Mesendoderm (in vitro differentiated cells): ENCODE measurements around the gene SPARCL1. TPM values are rescaled to one million over a fixed set of nuclear protein-coding genes. Genes with fewer than 3 reads are reported as not detected.
"Not testable (repeated sequence)": the region's sequence is repeated elsewhere in the genome, so short reads cannot be mapped to it uniquely, and the experiment has no call there.

Experiments
- DNase-seq: peaks from one replicate; pipeline ENCODE4 v3.0.0; 2013
- H2AK5ac ChIP-seq: 2 replicates; pipeline ENCODE4 v1.6.1; 2013; ENCODE audit warnings: low read length, inconsistent platforms
- H2BK120ac ChIP-seq: 2 replicates; pipeline ENCODE4 v1.6.1; 2013; ENCODE audit warnings: low read depth, mild to moderate bottlenecking, low read length, moderate library complexity, mixed read lengths
- H2BK15ac ChIP-seq: replicated peaks from 2 replicates; pipeline ENCODE4 v1.6.1; 2013; ENCODE audit warnings: low read depth, mild to moderate bottlenecking, moderate library complexity
- H2BK5ac ChIP-seq: 2 replicates; pipeline ENCODE4 v1.6.1; 2013; ENCODE audit warnings: low read length, inconsistent platforms
- H3K18ac ChIP-seq: 2 replicates; pipeline ENCODE4 v1.6.1; 2013; ENCODE audit warnings: mild to moderate bottlenecking, low read length, mixed read lengths
- H3K23ac ChIP-seq: one replicate; pipeline ENCODE4 v1.6.1; 2013; ENCODE audit warnings: low read length
- H3K27ac ChIP-seq: 2 replicates; pipeline ENCODE4 v1.5.1; 2013; ENCODE audit warnings: low read depth, mild to moderate bottlenecking, inconsistent platforms, low read length, moderate library complexity
- H3K27me3 ChIP-seq: 2 replicates; pipeline ENCODE4 v1.6.1; 2013; ENCODE audit warnings: low read length, control low read depth, mild to moderate bottlenecking, inconsistent platforms; ENCODE audit not compliant: insufficient read depth, poor library complexity
- H3K36me3 ChIP-seq: 2 replicates; pipeline ENCODE4 v1.6.1; 2013; ENCODE audit warnings: low read length, inconsistent platforms; ENCODE audit not compliant: control insufficient read depth, insufficient read depth
- H3K4ac ChIP-seq: one replicate; pipeline ENCODE4 v1.6.1; 2013; ENCODE audit warnings: low read depth, mild to moderate bottlenecking, low read length, moderate library complexity
- H3K4me1 ChIP-seq: 2 replicates; pipeline ENCODE4 v1.6.1; 2013; ENCODE audit warnings: low read depth, low read length, inconsistent platforms; ENCODE audit not compliant: control insufficient read depth
- H3K4me2 ChIP-seq: 2 replicates; pipeline ENCODE4 v1.6.1; 2013; ENCODE audit warnings: low read length
- H3K4me3 ChIP-seq: 2 replicates; pipeline ENCODE4 v1.5.1; 2013; ENCODE audit warnings: mild to moderate bottlenecking, low read length
- H3K56ac ChIP-seq: one replicate; pipeline ENCODE4 v1.6.1; 2013; ENCODE audit warnings: low read length
- H3K79me1 ChIP-seq: 2 replicates; pipeline ENCODE4 v1.6.1; 2013; ENCODE audit warnings: low read length, inconsistent platforms
- H3K79me2 ChIP-seq: 2 replicates; pipeline ENCODE4 v1.6.1; 2013; ENCODE audit warnings: mild to moderate bottlenecking, low read length; ENCODE audit not compliant: control insufficient read depth, insufficient read depth
- H3K9ac ChIP-seq: 2 replicates; pipeline ENCODE4 v1.6.1; 2013; ENCODE audit warnings: low read length, inconsistent platforms
- H4K5ac ChIP-seq: one replicate; pipeline ENCODE4 v1.6.1; 2013; ENCODE audit warnings: low read length
- H4K8ac ChIP-seq: one replicate; pipeline ENCODE4 v1.6.1; 2013; ENCODE audit warnings: low read depth, mild to moderate bottlenecking, control low read depth, low read length, moderate library complexity
- whole genome bisulfite sequencing: extraction: QIAGEN DNeasy Blood & Tissue Kit; methylation state at CpG from one replicate; pipeline ENCODE4 v1.1.7; 2013; ENCODE audit warnings: low lambda C conversion rate, missing lambda C conversion rate; ENCODE audit not compliant: insufficient coverage; ENCODE audit errors: extremely low coverage; 5-methylcytosine and 5-hydroxymethylcytosine counted together
- polyA plus RNA-seq, 2 experiments: library from polyadenylated mRNA; stranded (reverse); fragments of 200-250 nt; gene quantifications; one replicate each; pipeline ENCODE4 v1.2.3, GENCODE V29; 2013

SPARCL1 gene
- 0.29 TPM for polyA plus RNA-seq (2013, experiment 1 of 2)
- polyA plus RNA-seq (2013, experiment 2 of 2): 0.25 TPM

DNA sequence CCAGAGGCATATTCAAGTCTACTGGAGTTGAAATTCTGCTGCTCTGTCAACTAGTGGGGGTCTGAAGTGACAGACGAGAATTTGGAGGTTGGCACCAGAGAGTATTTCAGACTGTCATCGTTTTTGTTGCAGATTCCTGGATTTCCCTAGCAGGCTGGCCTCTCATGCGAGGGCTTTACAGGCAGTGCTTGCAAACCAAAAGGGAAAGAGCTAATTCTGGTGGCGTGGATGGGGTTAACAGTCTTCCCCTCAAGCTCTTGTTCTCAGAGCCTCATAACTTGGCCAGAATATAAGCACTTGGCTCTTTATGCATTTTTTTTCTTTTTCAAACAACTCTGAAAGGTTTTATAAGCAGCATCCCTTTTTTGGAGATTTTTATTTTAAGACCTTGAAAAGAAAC lies at the start of gene SPARCL1:
TSS of gene SPARCL1 (minus strand) at position 190 of the 400 bp plus-strand sequence. CDS start 29,802 bp downstream, outside the sequence.
- H3K27ac ChIP-seq: no peak within 1 kb of the TSS
- no peaks in the 10 kb centered on the region for H3K79me1 ChIP-seq
- H3K4ac ChIP-seq: no peak within 1 kb of the TSS
- H3K9ac ChIP-seq: no peak within 1 kb of the TSS
- no peaks in the 10 kb centered on the region for H3K27me3 ChIP-seq
- no peaks in the 10 kb centered on the region for H3K36me3 ChIP-seq
- no peak within 1 kb of the TSS for H2BK120ac ChIP-seq
- WGBS: no CpG with 5 or more reads among the region's 4 CpGs
- H3K4me2 ChIP-seq: no peak within 1 kb of the TSS
- peak; percentile 46 for DNase-seq
- H2BK15ac ChIP-seq: no peak within 1 kb of the TSS
- no peak within 1 kb of the TSS for H2BK5ac ChIP-seq
- no peak within 1 kb of the TSS for H2AK5ac ChIP-seq
- no peak within 1 kb of the TSS for H3K56ac ChIP-seq
- no peak within 1 kb of the TSS for H3K23ac ChIP-seq
- H4K5ac ChIP-seq: no peak within 1 kb of the TSS
- H3K18ac ChIP-seq: no peak within 1 kb of the TSS
- H3K79me2 ChIP-seq: no peaks in the 10 kb centered on the region
- no peak within 1 kb of the TSS for H4K8ac ChIP-seq
- no peak within 1 kb of the TSS for H3K4me3 ChIP-seq
- peaks cover 9% of the 10 kb centered on the region for H3K4me1 ChIP-seq

DNA sequence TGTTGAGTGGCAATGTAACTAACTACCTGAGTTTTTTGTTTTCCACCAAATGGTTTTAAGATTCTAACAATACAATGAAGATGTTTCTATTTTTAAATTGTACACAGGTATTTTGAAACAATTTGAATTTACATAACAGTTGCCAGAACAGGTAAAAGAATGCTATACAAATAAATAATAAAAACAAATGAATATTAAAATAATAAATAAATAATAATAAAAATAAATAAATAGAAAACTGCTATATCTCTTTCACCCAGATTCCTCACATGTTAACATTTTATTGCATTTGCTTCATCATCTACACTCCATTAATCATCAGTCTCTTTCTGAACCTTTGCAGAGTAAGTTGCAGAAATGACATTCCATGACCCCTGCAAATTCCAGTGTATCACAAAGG lies 46.8 kb upstream of the SPARCL1 start:
- Histone ChIP-seq H3K27ac (no peak overlapping the region), H3K27me3 (no peaks in the 10 kb centered on the region)

DNA sequence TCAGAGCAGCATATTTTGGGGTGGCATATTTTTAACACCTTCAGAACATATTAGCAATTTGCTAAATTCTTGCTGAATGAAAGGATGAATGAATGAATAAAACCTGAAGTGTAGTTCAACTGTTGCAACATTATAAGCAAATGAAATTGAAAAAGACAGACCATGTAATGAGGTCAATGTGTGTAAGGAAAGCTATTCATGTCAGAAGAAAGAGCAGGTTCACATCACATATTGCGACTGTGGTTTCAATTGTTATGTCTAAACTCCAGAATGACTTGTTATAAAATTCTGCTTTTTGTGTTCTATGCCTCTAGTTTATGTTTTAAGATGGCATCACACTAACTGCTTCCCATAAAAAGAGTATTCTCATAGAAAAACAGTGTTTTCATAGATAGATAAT lies 46.2 kb upstream of the SPARCL1 start:
- Histone ChIP-seq H3K27me3 (no peaks in the 10 kb centered on the region), H3K36me3 (no peaks in the 10 kb centered on the region), H3K4me3 (no peak overlapping the region), H4K5ac (no peak overlapping the region), H2BK120ac (no peak overlapping the region), H2BK15ac (no peak overlapping the region), H3K56ac (no peak overlapping the region), H2AK5ac (no peak overlapping the region), H3K79me1 (no peaks in the 10 kb centered on the region), H3K23ac (no peak overlapping the region), H3K27ac (no peak overlapping the region), H3K4me2 (no peak overlapping the region), H3K4me1 (no peaks in the 10 kb centered on the region), H3K9ac (no peak overlapping the region), H3K79me2 (no peaks in the 10 kb centered on the region), H2BK5ac (no peak overlapping the region), H4K8ac (no peak overlapping the region), H3K4ac (no peak overlapping the region), H3K18ac (no peak overlapping the region)
- WGBS: no CpG with 5 or more reads among the region's 1 CpG
- DNase-seq: no peak

More for the DNA sequence above, 46.8 kb upstream of the SPARCL1 start:
- no peak overlapping the region for H3K9ac ChIP-seq
- H2AK5ac ChIP-seq: no peak overlapping the region
- no peak overlapping the region for H4K8ac ChIP-seq
- no peak overlapping the region for H3K56ac ChIP-seq
- no peaks in the 10 kb centered on the region for H3K79me1 ChIP-seq
- H3K4me2 ChIP-seq: no peak overlapping the region
- no peak overlapping the region for H3K4ac ChIP-seq
- H2BK5ac ChIP-seq: no peak overlapping the region
- H2BK120ac ChIP-seq: no peak overlapping the region
- H3K18ac ChIP-seq: no peak overlapping the region
- no peak overlapping the region for H3K23ac ChIP-seq
- H4K5ac ChIP-seq: no peak overlapping the region
- no peak for DNase-seq
- H3K79me2 ChIP-seq: no peaks in the 10 kb centered on the region
- no peak overlapping the region for H2BK15ac ChIP-seq
- no peaks in the 10 kb centered on the region for H3K36me3 ChIP-seq
- no peaks in the 10 kb centered on the region for H3K4me1 ChIP-seq
- H3K4me3 ChIP-seq: no peak overlapping the region

DNA sequence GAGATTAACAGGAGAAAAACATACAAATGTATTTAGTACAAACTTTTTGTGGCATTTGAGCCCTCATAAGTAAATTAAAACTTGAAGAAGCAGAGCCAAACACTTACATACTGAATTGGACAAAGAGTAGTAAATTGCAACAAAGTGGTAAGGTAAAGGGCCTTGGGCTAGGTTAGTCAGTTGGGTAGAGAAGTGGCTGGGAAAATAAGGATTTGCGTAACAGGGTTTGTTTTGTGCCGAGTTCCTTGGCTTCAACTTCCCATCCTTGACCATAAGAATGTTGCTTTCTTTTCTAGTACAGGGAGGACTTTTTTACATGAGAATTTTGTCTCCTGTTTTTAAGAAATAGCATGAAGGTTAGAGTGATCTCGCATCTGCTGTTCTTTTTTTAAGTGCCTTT lies 45.8 kb upstream of the SPARCL1 start:
- H3K4ac ChIP-seq: no peak overlapping the region
- no peak overlapping the region for H3K23ac ChIP-seq
- no peak overlapping the region for H2BK5ac ChIP-seq
- H2AK5ac ChIP-seq: no peak overlapping the region
- no peak overlapping the region for H3K9ac ChIP-seq
- no peaks in the 10 kb centered on the region for H3K36me3 ChIP-seq
- no peaks in the 10 kb centered on the region for H3K27me3 ChIP-seq
- H3K4me1 ChIP-seq: no peaks in the 10 kb centered on the region
- no peak overlapping the region for H3K4me2 ChIP-seq
- H4K5ac ChIP-seq: no peak overlapping the region
- H3K79me2 ChIP-seq: no peaks in the 10 kb centered on the region
- no peak overlapping the region for H3K18ac ChIP-seq
- no CpG with 5 or more reads among the region's 3 CpGs for WGBS
- H2BK15ac ChIP-seq: no peak overlapping the region
- H3K4me3 ChIP-seq: no peak overlapping the region
- no peak overlapping the region for H3K27ac ChIP-seq
- no peak overlapping the region for H4K8ac ChIP-seq
- no peak for DNase-seq
- H3K56ac ChIP-seq: no peak overlapping the region
- H3K79me1 ChIP-seq: no peaks in the 10 kb centered on the region
- H2BK120ac ChIP-seq: no peak overlapping the region

- H3K4me3 ChIP-seq, H3K18ac ChIP-seq, H3K4me1 ChIP-seq, DNase-seq, H3K4me2 ChIP-seq, H2BK120ac ChIP-seq, H2BK15ac ChIP-seq, H3K56ac ChIP-seq, H3K9ac ChIP-seq, H3K4ac ChIP-seq, H3K27ac ChIP-seq, H3K23ac ChIP-seq, H3K27me3 ChIP-seq, H3K79me2 ChIP-seq, H2BK5ac ChIP-seq, H4K8ac ChIP-seq, H2AK5ac ChIP-seq, H3K79me1 ChIP-seq, H4K5ac ChIP-seq, H3K36me3 ChIP-seq: not testable (repeated sequence)
Measured at GRCh38 chr4:87574376-87574775, 45.2 kb upstream of the SPARCL1 start.

GRCh38 chr4:87570290-87570805 lies 41.2 kb upstream of the SPARCL1 start:
- Histone ChIP-seq H4K8ac (no peak overlapping the region), H2BK120ac (no peak overlapping the region), H3K36me3 (no peaks in the 10 kb centered on the region)

More at GRCh38 chr4:87570290-87570805, 41.2 kb upstream of the SPARCL1 start:
- Histone ChIP-seq H3K4me3 (no peak overlapping the region), H3K4ac (no peak overlapping the region), H3K4me1 (no peaks in the 10 kb centered on the region), H3K9ac (no peak overlapping the region), H3K4me2 (no peak overlapping the region), H3K79me2 (no peaks in the 10 kb centered on the region), H2BK15ac (no peak overlapping the region), H3K18ac (no peak overlapping the region), H3K27ac (no peak overlapping the region), H2BK5ac (no peak overlapping the region), H3K23ac (no peak overlapping the region), H3K79me1 (no peaks in the 10 kb centered on the region), H2AK5ac (no peak overlapping the region), H3K27me3 (no peaks in the 10 kb centered on the region), H3K56ac (no peak overlapping the region), H4K5ac (no peak overlapping the region)
- no peak for DNase-seq
- WGBS: no CpG with 5 or more reads among the region's 5 CpGs
